ENCODE data around the gene MCU.

GRCh38 chr10:72658696-72659400 lies 33.1 kb upstream of the MCU start:
- no peak for TF ChIP-seq EZH2phosphoT487 (IDR thresholded peaks at IDR 0.05; ENCODE audit: borderline replicate concordance, low read depth)
- TF ChIP-seq, protein P1, sequence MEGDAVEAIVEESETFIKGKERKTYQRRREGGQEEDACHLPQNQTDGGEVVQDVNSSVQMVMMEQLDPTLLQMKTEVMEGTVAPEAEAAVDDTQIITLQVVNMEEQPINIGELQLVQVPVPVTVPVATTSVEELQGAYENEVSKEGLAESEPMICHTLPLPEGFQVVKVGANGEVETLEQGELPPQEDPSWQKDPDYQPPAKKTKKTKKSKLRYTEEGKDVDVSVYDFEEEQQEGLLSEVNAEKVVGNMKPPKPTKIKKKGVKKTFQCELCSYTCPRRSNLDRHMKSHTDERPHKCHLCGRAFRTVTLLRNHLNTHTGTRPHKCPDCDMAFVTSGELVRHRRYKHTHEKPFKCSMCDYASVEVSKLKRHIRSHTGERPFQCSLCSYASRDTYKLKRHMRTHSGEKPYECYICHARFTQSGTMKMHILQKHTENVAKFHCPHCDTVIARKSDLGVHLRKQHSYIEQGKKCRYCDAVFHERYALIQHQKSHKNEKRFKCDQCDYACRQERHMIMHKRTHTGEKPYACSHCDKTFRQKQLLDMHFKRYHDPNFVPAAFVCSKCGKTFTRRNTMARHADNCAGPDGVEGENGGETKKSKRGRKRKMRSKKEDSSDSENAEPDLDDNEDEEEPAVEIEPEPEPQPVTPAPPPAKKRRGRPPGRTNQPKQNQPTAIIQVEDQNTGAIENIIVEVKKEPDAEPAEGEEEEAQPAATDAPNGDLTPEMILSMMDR (IDR thresholded peaks at IDR 0.05) = no peak

Data from SK-N-SH (cell line).